ENCODE data around the gene MARCHF4.

MARCHF4 gene

GRCh38 chr2:216348756-216349308 is 23.5 kb downstream of the MARCHF4 start:
- no peak for DNase-seq

GRCh38 chr2:216346781-216347180 is 25.5 kb downstream of the MARCHF4 start:
- DNase-seq = no peak

- no peak for DNase-seq
Observed at GRCh38 chr2:216345846-216346245, 26.4 kb downstream of the MARCHF4 start.

- no peak for DNase-seq
Observed at GRCh38 chr2:216344950-216345300, 27.4 kb downstream of the MARCHF4 start.

GRCh38 chr2:216344206-216344949 is 27.9 kb downstream of the MARCHF4 start:
- DNase-seq = no peak

- no peak for DNase-seq
Observed at GRCh38 chr2:216343221-216343980, 28.9 kb downstream of the MARCHF4 start.

- no peak for DNase-seq
Observed at GRCh38 chr2:216341121-216341520, 31.2 kb downstream of the MARCHF4 start.

GRCh38 chr2:216340280-216340631 is 32.0 kb downstream of the MARCHF4 start:
- DNase-seq = no peak

GRCh38 chr2:216339456-216340279 is 32.6 kb downstream of the MARCHF4 start:
- no peak for DNase-seq

GRCh38 chr2:216335252-216335651 is 37.0 kb downstream of the MARCHF4 start:
- no peak for DNase-seq

- DNase-seq = no peak
Observed at GRCh38 chr2:216328347-216328746, 43.9 kb downstream of the MARCHF4 start.

GRCh38 chr2:216327447-216327935 is 44.8 kb downstream of the MARCHF4 start:
- DNase-seq = no peak

Data from central memory CD4-positive, alpha-beta T cell (primary cell).